HG02970 (cell line): ENCODE data around the gene MYLK3.

Experiments
- ATAC-seq: cut with Tn5 transposase; IDR thresholded peaks from one replicate; pipeline ENCODE4 v1.9.1; 2021; ENCODE audit warnings: mild to moderate bottlenecking, moderate library complexity, moderate number of reproducible peaks; ENCODE audit not compliant: unreplicated experiment, low FRiP score

The MYLK3 gene

GRCh38 chr16:46762583-46762982 is 14.4 kb upstream of the MYLK3 start:
- no peak for ATAC-seq

GRCh38 chr16:46759309-46759708 is 11.2 kb upstream of the MYLK3 start:
- no peak for ATAC-seq

DNA sequence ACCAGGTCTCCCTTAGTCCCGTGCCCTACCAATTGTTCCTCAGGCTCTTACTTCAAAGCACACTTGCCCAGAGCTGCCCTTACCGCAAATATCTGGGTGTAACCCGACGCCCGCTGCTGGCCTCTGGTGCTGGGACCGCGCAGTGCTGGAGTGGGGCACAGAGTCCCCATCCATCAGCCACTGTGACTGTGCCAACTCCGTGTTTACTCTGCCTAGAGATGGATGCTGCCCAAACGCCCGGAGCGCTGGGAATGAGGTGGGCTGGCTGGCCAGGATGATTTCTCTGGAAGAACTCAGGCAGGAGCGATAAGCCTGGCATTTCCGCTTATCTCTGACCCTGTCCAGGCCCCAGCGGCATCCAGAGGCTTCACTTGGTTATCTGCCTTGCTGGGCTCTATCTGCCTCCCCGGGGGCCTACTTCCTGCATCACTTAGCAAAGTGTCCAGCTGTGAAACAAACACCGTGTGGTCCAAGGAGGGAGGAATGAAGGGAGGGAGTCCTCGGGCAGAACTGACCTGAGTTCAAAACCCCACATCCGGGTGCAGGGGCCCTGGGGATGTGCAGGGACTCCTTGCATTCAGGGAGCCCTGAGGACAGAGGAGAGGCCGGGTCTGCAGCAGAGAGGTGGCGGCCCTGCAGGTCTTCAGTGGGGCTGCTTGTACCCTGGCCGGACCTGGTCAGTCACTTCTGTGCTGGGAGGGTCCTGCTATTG is 9.4 kb upstream of the MYLK3 start:
- no peak for ATAC-seq

DNA sequence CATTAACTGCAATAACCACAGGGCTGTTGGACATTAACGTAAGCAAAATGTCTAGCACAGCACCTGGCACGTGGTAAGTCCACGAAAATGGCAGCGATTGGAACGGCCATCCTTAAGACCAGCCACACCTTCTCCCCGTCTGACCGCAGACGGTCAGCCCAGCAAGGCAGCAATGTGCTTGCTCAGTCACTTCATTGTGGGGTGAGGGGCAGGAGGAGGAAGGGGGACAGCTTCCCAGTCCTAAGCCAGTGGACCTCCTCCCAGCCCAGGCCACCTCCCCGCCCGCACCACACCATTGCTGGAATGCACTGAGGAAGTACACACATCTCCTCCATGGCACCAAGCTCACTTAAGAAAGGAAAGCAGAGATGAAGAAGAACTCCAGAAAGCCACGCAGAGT is 8.6 kb upstream of the MYLK3 start:
- ATAC-seq: no peak

DNA sequence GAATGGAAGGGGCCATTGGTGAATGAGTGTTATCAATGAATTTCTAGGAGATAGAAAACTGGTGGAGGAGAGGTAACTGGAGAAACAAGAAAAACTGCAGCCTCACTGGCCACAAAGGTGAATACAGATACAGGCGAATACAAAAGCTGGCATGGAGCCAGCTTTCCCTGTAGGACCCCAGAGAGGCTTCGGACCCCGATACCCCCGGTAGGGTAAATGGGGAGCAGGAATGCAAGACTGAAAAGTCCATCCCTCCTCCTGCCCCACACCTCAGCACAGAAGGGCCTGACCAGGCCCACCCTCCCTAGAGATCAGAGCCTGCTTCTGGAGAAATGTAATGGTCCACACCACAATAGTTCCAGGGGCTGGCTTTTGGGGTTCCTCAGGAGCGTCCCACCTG is 4.9 kb upstream of the MYLK3 start:
- no peak for ATAC-seq

DNA sequence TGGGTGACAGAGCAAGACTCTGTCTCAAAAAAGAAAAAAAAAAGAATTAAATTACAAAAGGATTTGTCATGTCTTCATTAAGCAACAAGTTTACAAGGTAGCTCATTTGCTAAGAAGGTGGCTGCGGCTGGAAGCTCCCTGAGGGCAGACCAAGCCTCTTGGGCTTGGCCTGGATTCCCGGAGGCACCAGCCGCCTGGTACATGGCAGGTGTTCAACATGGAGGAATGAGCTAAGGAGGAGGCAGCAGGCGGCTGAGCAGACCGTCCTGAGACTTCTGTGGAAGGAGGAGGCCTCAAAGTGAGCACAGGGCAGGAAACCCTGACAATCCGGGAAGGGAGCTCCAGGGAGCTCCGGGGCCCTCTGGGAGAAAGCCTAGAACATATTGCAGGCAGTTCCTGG is 3.2 kb upstream of the MYLK3 start:
- ATAC-seq: no peak

DNA sequence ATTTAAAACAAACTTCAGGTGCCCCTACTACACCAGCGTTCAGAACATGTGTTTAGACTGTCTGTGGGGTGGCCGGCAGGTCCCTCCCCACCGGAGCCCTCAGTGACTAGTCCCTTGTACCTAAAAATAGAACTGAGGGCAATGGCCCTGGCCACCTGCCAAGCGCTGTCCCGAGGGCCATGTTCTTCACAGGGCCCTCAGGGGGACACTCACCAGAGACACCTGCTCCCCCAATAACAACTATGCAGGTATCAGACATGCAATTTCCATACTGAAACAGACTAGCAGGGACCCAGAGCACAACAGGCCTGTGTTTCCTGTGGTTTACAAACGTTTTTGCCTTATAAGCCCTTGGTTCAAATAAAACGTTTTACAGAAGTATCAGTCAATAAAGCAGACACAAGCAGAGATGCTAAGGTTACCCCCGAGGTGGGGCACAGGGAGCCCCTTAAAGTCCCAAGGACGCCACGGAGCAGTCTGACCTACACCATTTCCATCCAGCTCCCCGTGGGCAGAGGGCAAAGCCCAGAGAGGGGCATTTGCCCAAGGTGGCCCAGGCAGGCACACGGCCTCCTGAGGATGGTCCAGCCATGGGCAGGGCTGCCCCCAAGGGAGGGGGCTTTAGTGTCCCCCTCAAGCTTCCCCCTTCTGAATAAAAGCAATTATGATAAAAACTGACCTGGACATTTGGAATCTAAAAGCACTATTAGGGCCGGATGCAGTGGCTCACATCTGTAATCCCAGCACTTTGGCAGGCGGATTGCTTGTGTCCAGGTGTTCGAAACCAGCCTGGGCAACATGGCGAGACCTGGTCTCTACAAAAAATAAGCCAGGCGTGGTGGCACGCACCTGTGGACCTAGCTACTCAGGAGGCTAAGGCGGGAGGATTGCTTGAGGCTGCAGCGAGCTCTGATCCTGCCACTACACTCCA is 896 bp upstream of the MYLK3 start:
- ATAC-seq: no peak

GRCh38 chr16:46746821-46747776 is 1.0 kb downstream of the MYLK3 start:
- no peak for ATAC-seq

DNA sequence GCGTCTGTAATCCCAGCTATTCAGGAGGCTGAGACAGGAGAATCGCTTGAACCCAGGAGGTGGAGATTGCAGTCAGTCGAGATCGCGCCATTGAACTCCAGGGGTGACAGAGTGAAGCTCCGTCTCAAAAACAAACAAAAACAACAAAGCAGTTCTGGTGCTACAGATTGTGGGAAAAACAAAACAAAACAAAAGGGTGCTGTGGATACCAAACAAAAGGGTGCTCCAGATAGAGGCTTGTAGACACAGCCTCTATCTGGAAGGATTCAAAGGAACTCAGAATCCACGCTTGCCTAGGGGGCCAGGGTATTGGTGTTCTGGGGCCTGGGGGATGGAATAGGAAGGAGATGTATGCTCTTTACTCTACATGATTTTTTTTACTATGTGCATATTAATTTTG is 2.5 kb downstream of the MYLK3 start:
- ATAC-seq: no peak

GRCh38 chr16:46743232-46743719 is 4.9 kb downstream of the MYLK3 start:
- no peak for ATAC-seq

DNA sequence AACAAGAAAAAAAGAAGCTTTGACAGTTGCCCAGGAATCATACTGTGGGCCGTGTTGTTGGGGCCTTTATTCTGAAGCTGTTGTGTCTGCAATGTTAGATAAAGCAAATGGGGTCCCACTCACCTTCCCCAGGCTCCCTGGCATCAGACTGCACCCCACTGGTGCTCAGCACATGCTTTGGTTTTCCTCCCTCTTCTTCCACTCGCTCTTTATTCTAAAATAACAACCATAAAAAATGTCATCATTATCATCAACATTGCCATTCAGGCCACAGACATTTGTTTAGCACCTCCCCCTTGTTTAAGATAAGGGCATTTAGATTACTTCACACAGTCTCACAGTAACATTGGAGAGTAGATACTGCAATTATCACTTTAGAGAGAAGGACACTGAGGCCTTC is 8.2 kb downstream of the MYLK3 start:
- ATAC-seq: no peak

- no peak for ATAC-seq
Observed at GRCh38 chr16:46737621-46738214, 10.4 kb downstream of the MYLK3 start.

DNA sequence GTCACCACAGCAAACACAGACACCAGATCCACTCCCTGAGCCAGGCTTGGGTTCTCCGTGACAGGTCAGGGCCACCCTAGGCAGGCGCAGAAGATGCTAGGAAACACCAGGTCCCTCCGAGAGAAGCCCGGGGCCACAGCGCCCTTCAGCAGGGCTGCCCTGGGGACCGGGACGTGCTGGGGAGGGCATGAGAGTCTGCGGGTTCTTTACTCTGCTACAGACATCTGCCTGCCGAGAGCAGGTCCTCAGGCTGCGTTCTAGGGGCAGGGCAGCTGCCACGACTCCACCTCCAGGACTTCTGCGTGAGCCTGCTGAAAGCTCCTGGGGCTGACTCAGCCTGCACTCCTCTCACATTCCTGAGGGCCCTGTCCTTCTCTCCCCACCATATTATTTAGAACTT is 11.4 kb downstream of the MYLK3 start:
- ATAC-seq: no peak

- ATAC-seq: no peak
Observed at GRCh38 chr16:46733319-46733830, 14.8 kb downstream of the MYLK3 start.

DNA sequence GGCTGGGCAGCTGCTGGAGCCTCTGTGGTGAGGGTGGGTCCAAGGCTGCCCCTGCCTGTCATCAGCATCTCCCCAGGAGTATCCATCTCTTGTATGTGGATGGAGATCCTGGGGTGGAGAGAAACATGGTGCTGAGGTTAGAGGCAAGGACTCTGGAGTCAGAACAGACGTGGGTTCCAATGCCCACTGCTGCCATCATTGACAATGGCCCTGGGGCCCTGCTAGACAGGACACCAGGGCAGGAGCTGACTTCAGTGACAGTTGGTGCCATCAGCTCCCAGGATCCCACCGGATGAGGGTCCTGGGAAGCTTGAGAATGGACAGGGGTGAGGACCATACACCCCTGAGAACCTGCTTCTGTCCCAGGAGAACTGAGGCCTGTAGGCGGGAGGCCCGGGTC is 15.6 kb downstream of the MYLK3 start:
- no peak for ATAC-seq

- ATAC-seq: no peak
Observed at GRCh38 chr16:46731691-46732555, 16.2 kb downstream of the MYLK3 start.

- ATAC-seq: no peak
Observed at GRCh38 chr16:46730801-46731690, 17.1 kb downstream of the MYLK3 start.

- no peak for ATAC-seq
Observed at GRCh38 chr16:46730126-46730525, 18.0 kb downstream of the MYLK3 start.
